ENCODE results near the gene TRIM47.
A peak's percentile ranks its signal among the peaks of the same experiment; 100 is the strongest.

The TRIM47 gene, protein sequence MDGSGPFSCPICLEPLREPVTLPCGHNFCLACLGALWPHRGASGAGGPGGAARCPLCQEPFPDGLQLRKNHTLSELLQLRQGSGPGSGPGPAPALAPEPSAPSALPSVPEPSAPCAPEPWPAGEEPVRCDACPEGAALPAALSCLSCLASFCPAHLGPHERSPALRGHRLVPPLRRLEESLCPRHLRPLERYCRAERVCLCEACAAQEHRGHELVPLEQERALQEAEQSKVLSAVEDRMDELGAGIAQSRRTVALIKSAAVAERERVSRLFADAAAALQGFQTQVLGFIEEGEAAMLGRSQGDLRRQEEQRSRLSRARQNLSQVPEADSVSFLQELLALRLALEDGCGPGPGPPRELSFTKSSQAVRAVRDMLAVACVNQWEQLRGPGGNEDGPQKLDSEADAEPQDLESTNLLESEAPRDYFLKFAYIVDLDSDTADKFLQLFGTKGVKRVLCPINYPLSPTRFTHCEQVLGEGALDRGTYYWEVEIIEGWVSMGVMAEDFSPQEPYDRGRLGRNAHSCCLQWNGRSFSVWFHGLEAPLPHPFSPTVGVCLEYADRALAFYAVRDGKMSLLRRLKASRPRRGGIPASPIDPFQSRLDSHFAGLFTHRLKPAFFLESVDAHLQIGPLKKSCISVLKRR

DNA sequence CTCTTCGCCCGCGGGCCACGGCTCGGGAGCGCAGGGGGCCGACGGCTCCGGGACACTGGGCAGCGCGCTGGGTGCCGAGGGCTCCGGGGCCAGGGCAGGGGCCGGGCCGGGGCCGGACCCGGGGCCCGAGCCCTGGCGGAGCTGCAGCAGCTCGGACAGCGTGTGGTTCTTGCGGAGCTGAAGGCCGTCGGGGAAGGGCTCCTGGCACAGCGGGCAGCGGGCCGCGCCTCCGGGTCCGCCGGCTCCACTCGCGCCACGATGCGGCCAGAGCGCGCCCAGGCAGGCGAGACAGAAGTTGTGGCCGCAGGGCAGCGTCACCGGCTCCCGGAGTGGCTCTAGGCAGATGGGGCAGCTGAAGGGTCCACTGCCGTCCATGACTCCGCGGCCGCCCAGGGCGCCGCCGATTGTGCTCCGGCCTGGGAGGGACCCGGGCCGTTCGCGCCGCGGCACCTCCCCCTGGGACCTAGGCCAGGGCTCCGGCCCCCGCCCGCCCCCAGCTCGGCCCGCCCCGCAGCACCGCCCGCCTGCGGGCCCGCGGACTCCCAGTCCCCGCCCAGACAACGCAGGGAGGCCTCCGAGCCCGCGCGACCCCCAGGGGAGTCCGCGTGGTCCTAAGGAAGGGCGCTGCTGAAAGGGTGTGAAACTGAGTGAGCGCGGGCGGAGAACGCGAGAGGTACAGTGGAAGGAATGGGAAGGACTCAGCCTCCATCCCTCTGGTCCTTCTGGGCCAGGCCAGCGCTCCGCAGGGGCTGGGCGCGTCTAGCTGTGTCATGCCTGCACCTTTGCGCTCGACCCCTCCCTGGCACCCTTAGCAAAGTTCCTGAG is at the start of gene TRIM47:
TRIM47 (minus strand) TSS at position 408 of the 825 bp plus-strand sequence; CDS start at position 375, 33 bp downstream.
- Histone ChIP-seq H3K27me3 (ENCODE audit: control insufficient read depth in 2 of 2, insufficient read depth in 2 of 2, low read length in 2 of 2) (no peaks in the 10 kb centered on the region), H3K27ac (ENCODE audit: low read depth in 2 of 2, low read length in 2 of 2) (peak within 1 kb of the TSS; percentile 95 to 97), H3K4me1 (ENCODE audit: control insufficient read depth in 2 of 2, insufficient read depth in 2 of 2, low read length in 2 of 2) (peaks cover 28% of the 10 kb centered on the region in 2 donors), H3K4me3 (ENCODE audit: low read length in 2 of 2) (peak within 1 kb of the TSS; percentile 84 to 85), H3K9ac (ENCODE audit: low read depth in 1 of 2, low read length in 2 of 2) (peak within 1 kb of the TSS; percentile 66 to 87), H3K36me3 (ENCODE audit: control insufficient read depth in 2 of 2, insufficient read depth in 2 of 2, low read length in 2 of 2) (peaks cover 5 to 7% of the 10 kb centered on the region in 2 donors), H3K9me3 (ENCODE audit: control insufficient read depth in 2 of 2, low read length in 2 of 2) (no peaks in the 10 kb centered on the region)

DNA sequence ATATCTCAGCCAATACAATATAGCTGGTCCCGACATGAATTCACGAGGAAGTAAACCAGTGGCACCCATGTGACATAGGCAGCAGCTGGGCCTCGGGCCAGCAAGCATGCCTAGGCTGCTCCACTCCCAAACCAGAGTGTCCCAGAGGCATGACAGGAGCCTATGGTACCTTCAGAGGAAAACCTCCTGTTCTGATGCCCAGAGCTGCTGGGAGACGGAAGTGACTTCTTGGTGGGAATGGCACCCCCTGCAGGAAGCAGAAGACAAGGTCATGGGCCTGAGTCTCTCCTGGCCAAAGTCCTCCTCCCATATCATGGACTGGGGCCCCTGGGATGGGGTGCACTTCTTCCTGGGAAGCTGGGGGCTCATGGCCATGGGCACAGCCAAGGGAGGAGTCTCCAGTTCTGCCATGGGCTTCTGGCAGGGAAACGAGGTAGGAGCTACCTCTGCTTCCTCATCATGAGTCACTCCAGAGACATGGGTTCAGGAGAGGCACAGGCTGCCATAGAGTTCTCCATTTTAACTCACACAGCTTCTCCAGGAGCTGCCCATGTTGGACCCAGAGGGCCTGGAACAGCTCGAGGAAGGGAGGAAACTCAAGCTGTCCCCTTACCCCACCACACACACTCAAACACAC is 49.0 kb upstream of the TRIM47 start:
- Histone ChIP-seq H3K27ac (ENCODE audit: low read depth in 2 of 2, low read length in 2 of 2) (no peak overlapping the region), H3K4me1 (ENCODE audit: control insufficient read depth in 2 of 2, insufficient read depth in 2 of 2, low read length in 2 of 2) (peaks cover 2 to 5% of the 10 kb centered on the region in 2 donors), H3K9me3 (ENCODE audit: control insufficient read depth in 2 of 2, low read length in 2 of 2) (no peaks in the 10 kb centered on the region), H3K27me3 (ENCODE audit: control insufficient read depth in 2 of 2, insufficient read depth in 2 of 2, low read length in 2 of 2) (no peaks in the 10 kb centered on the region), H3K9ac (ENCODE audit: low read depth in 1 of 2, low read length in 2 of 2) (no peak overlapping the region), H3K4me3 (ENCODE audit: low read length in 2 of 2) (no peak overlapping the region), H3K36me3 (ENCODE audit: control insufficient read depth in 2 of 2, insufficient read depth in 2 of 2, low read length in 2 of 2) (peaks cover 2 to 12% of the 10 kb centered on the region in 2 donors)

DNA sequence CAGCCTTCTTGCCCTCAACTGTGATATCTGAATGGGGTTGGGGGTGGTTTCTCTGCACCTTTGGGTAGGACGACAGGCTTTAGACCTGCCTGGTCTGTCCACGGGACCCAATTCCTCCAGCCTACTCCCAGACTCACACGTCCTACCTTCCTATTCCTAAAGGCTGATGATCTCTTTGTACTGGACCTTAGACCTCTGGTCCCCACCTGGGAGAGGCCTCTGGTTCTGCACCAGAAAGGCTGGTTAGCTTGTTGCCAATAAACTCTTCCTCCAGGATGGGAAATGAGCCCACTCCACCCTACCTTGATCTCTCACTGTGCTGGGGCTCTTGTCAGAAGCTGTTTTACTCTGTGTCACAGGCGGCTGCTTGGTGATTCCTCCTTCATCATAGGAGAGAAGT is 48.1 kb upstream of the TRIM47 start:
- Histone ChIP-seq H3K36me3 (ENCODE audit: control insufficient read depth in 2 of 2, insufficient read depth in 2 of 2, low read length in 2 of 2) (peaks cover 2 to 12% of the 10 kb centered on the region in 2 donors), H3K9ac (ENCODE audit: low read depth in 1 of 2, low read length in 2 of 2) (no peak overlapping the region), H3K4me3 (ENCODE audit: low read length in 2 of 2) (no peak overlapping the region), H3K27ac (ENCODE audit: low read depth in 2 of 2, low read length in 2 of 2) (no peak overlapping the region), H3K9me3 (ENCODE audit: control insufficient read depth in 2 of 2, low read length in 2 of 2) (no peaks in the 10 kb centered on the region), H3K4me1 (ENCODE audit: control insufficient read depth in 2 of 2, insufficient read depth in 2 of 2, low read length in 2 of 2) (peaks cover 2 to 5% of the 10 kb centered on the region in 2 donors), H3K27me3 (ENCODE audit: control insufficient read depth in 2 of 2, insufficient read depth in 2 of 2, low read length in 2 of 2) (no peaks in the 10 kb centered on the region)

DNA sequence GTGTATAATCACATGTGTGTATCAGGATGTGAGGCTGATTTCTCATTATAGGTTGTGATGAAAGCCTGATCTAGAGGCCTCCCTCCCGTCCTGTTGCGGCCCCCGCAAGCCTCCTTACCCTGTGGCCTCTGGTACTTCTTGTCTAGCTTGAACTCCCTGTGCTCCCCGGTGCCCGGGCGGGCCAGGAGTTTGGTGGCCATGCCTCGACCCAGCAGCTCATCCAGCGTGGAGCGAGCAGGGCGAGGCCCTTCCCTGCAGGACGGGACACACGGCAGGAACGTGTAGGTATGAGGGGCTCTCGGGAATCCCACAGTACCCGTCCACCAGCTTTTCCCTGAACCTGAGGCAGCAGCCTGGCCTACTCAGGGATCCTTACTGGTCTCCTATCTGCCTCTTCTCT is 47.5 kb upstream of the TRIM47 start:
- peaks cover 2 to 12% of the 10 kb centered on the region in 2 donors for H3K36me3 ChIP-seq (ENCODE audit: control insufficient read depth in 2 of 2, insufficient read depth in 2 of 2, low read length in 2 of 2)
- peaks cover 2 to 5% of the 10 kb centered on the region in 2 donors for H3K4me1 ChIP-seq (ENCODE audit: control insufficient read depth in 2 of 2, insufficient read depth in 2 of 2, low read length in 2 of 2)
- H3K27ac ChIP-seq (ENCODE audit: low read depth in 2 of 2, low read length in 2 of 2), result no peak overlapping the region
- H3K9me3 ChIP-seq (ENCODE audit: control insufficient read depth in 2 of 2, low read length in 2 of 2), result no peaks in the 10 kb centered on the region
- no peak overlapping the region for H3K9ac ChIP-seq (ENCODE audit: low read depth in 1 of 2, low read length in 2 of 2)
- no peak overlapping the region for H3K4me3 ChIP-seq (ENCODE audit: low read length in 2 of 2)
- no peaks in the 10 kb centered on the region for H3K27me3 ChIP-seq (ENCODE audit: control insufficient read depth in 2 of 2, insufficient read depth in 2 of 2, low read length in 2 of 2)

DNA sequence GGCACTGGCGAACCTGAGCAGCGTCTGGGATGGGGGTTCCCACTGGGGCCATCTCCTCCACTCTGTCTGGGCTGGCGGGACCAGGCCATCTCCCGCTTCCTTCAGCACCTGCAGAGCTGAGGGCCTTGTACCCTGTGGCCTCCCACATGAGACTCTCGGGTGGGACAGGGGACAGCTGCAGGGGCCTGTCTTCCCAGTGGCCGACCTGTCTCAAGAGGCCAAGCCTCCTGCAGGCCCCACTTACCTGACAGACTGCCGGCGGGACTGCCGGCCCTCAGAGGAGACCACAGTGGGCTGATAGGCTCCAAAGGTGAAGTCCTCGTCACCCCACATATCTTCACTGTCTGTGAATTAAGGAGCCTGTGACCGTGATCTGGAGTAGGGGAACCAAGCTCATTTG is 46.7 kb upstream of the TRIM47 start:
- Histone ChIP-seq H3K9me3 (ENCODE audit: control insufficient read depth in 2 of 2, low read length in 2 of 2) (no peaks in the 10 kb centered on the region), H3K27me3 (ENCODE audit: control insufficient read depth in 2 of 2, insufficient read depth in 2 of 2, low read length in 2 of 2) (no peaks in the 10 kb centered on the region), H3K4me3 (ENCODE audit: low read length in 2 of 2) (no peak overlapping the region), H3K27ac (ENCODE audit: low read depth in 2 of 2, low read length in 2 of 2) (no peak overlapping the region), H3K9ac (ENCODE audit: low read depth in 1 of 2, low read length in 2 of 2) (no peak overlapping the region), H3K4me1 (ENCODE audit: control insufficient read depth in 2 of 2, insufficient read depth in 2 of 2, low read length in 2 of 2) (peaks cover 2 to 5% of the 10 kb centered on the region in 2 donors), H3K36me3 (ENCODE audit: control insufficient read depth in 2 of 2, insufficient read depth in 2 of 2, low read length in 2 of 2) (peaks cover 2 to 12% of the 10 kb centered on the region in 2 donors)

DNA sequence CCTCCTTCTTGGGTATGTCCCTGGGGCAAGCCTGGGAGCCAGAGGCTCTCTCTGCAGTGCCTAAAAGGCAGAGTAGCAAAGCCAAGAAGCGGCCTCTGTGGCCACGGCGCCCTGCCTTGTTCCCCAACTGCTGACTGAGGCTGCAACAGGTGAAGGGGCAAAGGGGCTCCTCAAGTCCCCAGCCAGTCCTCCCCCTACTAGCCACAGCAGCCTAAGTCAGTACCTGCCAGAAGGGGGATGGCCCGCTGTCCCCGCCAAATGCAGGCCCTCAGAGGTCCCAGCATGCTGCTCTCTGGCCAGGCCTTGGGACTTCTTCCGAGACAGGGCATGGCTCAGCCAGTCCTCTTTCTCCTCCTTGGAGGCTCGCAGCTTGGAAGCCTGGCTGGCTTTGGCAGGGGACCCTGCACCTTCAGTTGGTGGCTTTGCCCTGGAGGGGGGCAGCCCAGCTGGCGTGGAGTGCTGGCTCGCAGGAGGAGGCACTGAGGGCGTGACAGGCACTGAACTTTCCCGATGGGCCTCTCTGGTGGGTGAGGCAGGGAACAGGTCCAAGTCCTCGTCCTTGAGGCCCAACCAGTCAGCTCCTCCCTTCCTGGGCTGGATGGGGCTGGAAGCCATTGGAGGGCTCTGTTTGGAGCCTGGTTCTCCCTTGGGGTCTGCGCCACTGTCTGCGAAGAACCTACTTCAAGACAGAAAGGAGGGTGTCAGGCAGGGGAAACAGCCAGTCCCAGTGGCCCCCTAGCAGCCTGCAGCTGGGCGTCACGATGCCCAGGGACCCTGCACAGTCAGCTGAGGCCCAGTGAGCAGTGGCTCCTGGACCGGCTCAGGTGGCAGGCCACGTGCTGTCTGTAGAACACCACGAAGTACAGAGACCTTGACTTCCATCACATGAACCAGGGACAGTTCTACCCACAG is 44.8 kb upstream of the TRIM47 start:
- Histone ChIP-seq H3K9ac (ENCODE audit: low read depth in 1 of 2, low read length in 2 of 2) (no peak overlapping the region), H3K27ac (ENCODE audit: low read depth in 2 of 2, low read length in 2 of 2) (no peak overlapping the region), H3K4me3 (ENCODE audit: low read length in 2 of 2) (no peak overlapping the region), H3K36me3 (ENCODE audit: control insufficient read depth in 2 of 2, insufficient read depth in 2 of 2, low read length in 2 of 2) (peaks cover 2 to 12% of the 10 kb centered on the region in 2 donors), H3K9me3 (ENCODE audit: control insufficient read depth in 2 of 2, low read length in 2 of 2) (no peaks in the 10 kb centered on the region), H3K4me1 (ENCODE audit: control insufficient read depth in 2 of 2, insufficient read depth in 2 of 2, low read length in 2 of 2) (peaks cover 2 to 5% of the 10 kb centered on the region in 2 donors), H3K27me3 (ENCODE audit: control insufficient read depth in 2 of 2, insufficient read depth in 2 of 2, low read length in 2 of 2) (no peaks in the 10 kb centered on the region)

DNA sequence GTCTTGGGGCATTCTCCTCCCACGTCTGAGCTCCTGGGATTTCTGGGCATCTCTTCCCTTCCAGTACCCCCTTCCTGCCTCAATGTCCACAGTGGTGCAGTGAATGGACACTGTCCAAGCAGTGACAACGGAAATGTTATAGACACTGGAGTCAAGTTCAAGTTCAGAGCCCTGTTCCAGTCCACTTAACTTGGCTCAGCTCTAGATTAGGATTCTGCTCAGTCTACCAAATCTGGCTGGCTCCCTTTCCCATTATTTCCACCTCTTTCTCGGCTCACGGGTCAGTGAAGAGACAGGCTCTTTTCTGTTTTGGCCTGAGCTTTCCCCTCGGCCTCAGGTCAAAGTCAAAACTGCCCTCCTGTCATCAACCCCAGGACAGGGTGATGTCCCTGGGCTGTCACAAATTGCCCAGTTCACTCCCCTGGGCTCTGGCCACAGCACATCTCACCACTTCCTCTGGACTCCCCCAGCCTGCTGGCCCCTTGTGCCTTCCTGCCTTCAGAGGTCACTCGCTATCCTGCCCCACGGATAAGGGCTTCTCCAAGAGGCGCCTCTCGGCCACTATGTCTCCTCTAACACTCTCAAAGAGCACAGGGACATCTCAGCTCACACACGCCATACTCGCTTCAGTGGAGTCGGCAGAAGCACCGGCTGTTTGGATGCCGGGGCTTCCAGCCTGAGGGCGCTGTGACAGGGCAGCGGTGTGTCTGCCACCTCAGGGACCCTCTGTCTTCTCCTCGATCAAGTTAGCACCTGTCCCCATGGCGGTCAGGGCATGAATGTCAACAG is 44.0 kb upstream of the TRIM47 start:
- Histone ChIP-seq H3K4me1 (ENCODE audit: control insufficient read depth in 2 of 2, insufficient read depth in 2 of 2, low read length in 2 of 2) (peaks cover 2 to 5% of the 10 kb centered on the region in 2 donors), H3K9ac (ENCODE audit: low read depth in 1 of 2, low read length in 2 of 2) (no peak overlapping the region), H3K4me3 (ENCODE audit: low read length in 2 of 2) (no peak overlapping the region), H3K9me3 (ENCODE audit: control insufficient read depth in 2 of 2, low read length in 2 of 2) (no peaks in the 10 kb centered on the region), H3K27ac (ENCODE audit: low read depth in 2 of 2, low read length in 2 of 2) (no peak overlapping the region), H3K36me3 (ENCODE audit: control insufficient read depth in 2 of 2, insufficient read depth in 2 of 2, low read length in 2 of 2) (peaks cover 2 to 12% of the 10 kb centered on the region in 2 donors), H3K27me3 (ENCODE audit: control insufficient read depth in 2 of 2, insufficient read depth in 2 of 2, low read length in 2 of 2) (no peaks in the 10 kb centered on the region)

DNA sequence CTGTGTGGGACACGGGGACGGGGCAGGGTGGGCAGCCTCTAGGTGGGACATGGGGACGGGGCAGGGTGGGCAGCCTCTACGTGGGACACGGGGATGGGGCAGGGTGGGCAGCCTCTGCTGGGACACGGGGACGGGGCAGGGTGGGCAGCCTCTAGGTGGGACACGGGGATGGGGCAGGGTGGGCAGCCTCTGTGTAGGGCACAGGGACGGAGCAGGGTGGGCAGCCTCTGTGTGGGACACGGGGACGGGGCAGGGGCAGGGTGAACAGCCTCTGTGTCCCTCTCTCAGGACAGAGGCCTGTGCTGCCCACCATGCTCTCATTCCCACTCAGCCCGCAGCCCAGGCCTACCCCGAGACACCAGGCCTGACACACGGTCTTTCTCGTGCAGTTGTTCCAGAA is 43.2 kb upstream of the TRIM47 start:
- no peaks in the 10 kb centered on the region for H3K9me3 ChIP-seq (ENCODE audit: control insufficient read depth in 2 of 2, low read length in 2 of 2)
- H3K36me3 ChIP-seq (ENCODE audit: control insufficient read depth in 2 of 2, insufficient read depth in 2 of 2, low read length in 2 of 2), result peaks cover 2 to 12% of the 10 kb centered on the region in 2 donors

More for the DNA sequence above, 43.2 kb upstream of the TRIM47 start:
- Histone ChIP-seq H3K4me1 (ENCODE audit: control insufficient read depth in 2 of 2, insufficient read depth in 2 of 2, low read length in 2 of 2) (peaks cover 2 to 5% of the 10 kb centered on the region in 2 donors), H3K9ac (ENCODE audit: low read depth in 1 of 2, low read length in 2 of 2) (no peak overlapping the region), H3K27ac (ENCODE audit: low read depth in 2 of 2, low read length in 2 of 2) (no peak overlapping the region), H3K27me3 (ENCODE audit: control insufficient read depth in 2 of 2, insufficient read depth in 2 of 2, low read length in 2 of 2) (no peaks in the 10 kb centered on the region), H3K4me3 (ENCODE audit: low read length in 2 of 2) (no peak overlapping the region)

Measured in mucosa of rectum (tissue), 2 donors.